ENCODE measurements around the gene MANEA.
"Not testable (repeated sequence)": the region's sequence is repeated elsewhere in the genome, so short reads cannot be mapped to it uniquely, and the experiment has no call there.

MANEA gene, protein sequence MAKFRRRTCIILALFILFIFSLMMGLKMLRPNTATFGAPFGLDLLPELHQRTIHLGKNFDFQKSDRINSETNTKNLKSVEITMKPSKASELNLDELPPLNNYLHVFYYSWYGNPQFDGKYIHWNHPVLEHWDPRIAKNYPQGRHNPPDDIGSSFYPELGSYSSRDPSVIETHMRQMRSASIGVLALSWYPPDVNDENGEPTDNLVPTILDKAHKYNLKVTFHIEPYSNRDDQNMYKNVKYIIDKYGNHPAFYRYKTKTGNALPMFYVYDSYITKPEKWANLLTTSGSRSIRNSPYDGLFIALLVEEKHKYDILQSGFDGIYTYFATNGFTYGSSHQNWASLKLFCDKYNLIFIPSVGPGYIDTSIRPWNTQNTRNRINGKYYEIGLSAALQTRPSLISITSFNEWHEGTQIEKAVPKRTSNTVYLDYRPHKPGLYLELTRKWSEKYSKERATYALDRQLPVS

DNA sequence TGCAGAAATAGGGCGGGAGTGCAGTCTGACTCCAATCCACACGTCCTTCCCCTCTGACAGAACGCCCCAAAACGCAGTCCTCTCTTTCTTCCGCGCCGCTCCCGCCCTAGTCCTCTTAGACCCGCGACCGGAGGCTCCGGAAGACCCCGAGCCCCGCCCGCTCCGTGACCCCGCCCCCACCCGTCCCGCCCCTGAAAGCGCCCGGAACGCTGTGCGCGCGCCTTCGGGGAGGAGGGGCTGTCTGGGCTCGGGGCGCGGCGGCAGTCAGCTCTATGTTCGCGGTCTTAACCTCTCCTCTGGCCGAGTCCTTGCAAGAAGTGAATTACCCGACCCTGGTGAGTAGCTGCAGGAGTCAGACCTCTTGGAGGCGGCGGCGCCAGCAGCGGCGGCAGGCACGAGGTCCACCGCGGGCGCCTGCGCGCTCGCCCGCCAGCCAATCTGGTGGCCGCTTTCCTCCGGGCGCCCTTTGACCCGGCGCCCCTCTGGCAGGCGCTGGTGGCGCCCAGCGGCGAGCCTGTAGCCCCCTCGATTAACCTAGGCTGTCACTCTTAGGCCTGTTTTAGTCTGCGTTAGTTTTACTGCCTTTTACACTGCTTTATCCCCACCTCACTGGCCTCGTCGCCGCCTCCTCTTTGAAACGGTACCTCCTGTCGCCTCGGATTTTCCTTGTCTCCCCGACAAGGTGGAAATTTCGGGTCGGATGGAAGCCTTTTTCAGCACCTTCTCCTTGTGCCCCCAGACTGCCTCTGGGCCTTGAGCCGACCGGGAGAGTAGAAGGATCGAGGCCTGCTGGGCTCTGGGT lies at the start of gene MANEA:
MANEA (plus strand) TSS at position 232 of the 802 bp plus-strand sequence. CDS start 8,905 bp downstream, outside the sequence.
- DNase-seq: peak; percentile 80

DNA sequence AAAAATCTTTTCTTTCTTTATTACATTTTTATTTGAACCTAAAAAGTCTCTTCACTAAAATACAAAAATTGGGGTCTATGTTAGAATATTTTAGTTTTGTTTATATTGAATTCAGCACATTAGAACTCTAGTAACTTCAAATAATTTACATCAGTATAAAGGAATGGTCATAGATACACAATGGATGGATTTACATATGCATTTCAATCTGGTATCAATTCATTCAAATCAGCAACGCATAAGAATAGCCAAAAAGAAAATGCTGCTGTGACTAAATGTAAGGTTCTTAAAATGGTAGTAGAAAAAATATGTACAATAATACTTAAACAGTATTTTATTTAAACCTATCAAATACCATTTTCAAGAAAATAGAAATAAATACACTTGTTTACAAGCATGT lies 47.6 kb upstream of the MANEA start:
- no peak for DNase-seq

DNA sequence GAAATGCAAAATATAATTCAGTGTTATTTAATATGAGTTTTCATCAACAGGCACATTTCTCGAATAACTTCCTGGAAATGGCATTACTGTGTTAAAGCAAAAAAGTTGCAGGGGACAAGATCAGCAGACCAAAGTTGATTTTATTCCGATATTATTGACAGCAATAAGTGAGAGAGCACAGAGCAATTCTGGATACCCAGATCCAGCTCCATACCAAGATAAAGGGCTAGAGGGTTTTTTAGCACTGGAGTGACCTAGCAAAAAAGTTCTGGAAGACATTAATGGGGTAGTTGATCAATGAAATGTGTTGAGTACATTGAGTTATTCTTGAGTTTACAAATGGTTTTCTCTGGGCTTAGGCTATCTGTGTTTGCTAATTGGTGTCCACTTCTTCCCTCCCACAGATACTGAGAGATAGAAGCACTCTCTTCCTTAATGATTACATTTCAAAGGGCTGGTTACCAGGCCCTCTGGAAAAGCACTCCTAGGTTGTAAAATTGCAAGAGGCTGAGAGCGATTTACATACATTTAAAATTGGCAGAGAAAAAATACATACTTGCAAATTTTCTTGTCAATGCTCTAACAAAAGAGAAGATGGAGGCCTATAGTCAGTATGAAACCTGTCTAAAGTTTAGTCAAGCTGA lies 47.0 kb upstream of the MANEA start:
- no peak for DNase-seq

DNA sequence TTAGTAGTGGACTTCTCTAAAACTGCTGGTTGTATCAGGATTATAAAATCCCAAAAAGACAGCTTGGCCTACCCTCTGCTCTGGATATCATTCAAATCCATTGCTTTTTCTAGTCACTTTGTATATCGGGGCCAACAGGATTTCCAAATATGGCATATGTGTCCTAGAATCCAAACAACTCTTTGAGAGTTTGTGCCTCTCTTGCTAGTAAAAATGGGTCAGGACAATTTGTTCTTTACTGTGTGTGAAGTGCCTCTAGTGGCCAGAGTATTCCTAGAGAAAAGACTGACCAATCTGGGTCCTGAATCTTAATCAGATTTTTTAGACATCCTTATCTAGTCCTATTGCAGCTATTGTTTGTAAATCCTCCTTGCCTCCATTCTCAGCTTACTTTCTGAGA lies 33.5 kb upstream of the MANEA start:
- no peak for DNase-seq

DNA sequence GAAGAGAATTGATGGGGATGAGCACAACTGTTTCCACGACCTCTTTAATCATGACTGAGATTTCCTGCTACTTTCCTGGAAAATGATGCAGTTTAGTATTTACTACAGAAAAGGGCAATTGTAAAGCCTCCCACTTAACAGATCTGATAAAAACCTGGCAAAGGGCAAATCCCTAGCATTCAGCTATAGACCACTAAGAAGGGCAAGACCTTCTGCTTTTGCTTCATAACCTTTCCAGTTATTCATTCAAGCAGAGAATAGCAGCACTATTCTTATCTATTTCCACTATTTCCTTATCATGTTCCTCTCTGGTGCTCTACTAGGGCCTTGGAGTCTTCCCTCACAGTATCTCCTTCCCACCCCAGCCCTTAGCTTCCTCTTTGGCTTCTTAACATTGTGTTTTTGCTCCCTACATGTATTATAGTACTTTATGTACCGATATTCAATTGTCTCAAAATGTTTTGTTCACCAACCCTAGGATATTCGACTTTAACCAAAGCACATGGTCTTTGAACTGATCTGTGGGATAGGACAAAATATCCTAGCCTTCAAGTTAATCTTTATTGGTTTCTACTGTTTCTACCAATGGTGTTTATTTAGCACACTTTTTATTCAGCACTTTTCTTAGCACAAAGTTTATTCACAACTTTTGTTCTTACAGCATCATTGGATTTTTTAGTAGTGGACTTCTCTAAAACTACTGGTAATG lies 32.7 kb upstream of the MANEA start:
- DNase-seq: no peak

DNA sequence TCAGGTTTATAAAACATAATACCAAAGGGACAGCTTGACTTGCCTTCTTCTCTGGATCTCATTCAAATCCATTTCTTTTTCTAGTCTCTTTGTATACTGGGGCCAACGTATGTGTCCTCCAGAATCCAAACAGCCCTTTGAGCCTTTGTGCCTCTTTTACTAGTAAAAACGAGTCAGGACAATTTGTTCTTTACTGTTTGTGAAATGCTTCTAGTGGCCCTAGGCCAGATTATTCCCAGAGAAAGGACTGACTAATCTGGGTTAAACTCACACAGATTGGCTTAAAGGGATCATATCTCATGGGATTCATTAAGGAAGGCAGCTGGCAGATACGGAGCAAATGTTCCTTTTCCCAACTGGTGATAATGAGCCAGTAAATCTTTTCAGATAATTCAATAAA lies 32.1 kb upstream of the MANEA start:
- DNase-seq: no peak

DNA sequence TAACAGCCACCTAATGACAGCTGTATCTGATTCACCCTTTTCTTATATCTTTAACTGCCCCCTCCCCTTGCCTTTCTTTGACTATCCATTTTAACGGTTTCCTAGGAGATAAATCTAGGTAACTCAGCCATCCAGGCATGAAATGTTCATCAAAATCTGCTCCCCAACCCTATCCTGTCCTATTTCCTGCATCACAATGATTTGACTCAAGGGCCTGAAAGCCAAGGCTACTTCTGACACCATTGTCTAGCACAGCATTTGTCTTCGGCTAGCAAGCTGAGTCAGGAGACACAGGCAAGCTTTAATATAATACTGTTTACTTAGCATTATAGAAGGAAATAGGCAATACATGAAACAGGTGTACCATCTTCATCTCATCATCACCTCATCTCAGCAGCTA lies 31.6 kb upstream of the MANEA start:
- DNase-seq: no peak

DNA sequence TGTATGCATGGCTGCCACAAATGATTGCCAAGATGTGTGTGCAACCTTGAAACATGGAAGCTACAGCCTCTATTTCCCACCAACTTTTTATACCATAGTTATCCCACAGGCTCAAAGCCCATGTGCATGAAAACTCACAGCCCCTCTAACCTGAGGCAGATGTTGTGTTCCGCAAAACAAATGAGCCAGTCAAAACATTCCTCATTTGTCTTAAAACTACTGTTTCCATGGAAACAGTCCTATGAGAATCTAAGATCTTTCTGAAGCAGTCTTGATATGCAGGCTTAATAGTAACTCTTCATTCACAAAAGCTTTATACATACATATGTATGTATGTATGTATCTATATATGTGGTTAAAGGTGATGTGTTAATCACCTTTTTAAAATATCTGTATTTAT lies 31.2 kb upstream of the MANEA start:
- DNase-seq: no peak

DNA sequence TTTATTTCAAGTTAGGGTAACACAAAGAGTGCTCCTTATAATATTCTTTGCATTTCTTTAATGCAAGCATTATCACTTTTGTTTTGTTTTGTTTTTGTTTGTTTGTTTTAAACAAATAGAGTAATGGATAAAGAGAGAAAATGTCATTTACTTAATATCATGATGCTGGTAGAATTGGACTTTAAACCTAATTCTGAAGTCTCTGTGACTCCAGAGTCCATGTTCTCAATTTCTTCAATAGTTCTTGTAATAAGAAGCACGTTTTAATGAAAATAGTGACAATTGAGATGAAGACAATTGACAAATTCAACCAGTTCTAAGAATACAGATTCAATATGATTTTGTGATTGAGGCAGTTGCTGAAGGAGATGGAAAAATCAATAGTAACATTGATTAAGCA lies 30.3 kb upstream of the MANEA start:
- no peak for DNase-seq

DNA sequence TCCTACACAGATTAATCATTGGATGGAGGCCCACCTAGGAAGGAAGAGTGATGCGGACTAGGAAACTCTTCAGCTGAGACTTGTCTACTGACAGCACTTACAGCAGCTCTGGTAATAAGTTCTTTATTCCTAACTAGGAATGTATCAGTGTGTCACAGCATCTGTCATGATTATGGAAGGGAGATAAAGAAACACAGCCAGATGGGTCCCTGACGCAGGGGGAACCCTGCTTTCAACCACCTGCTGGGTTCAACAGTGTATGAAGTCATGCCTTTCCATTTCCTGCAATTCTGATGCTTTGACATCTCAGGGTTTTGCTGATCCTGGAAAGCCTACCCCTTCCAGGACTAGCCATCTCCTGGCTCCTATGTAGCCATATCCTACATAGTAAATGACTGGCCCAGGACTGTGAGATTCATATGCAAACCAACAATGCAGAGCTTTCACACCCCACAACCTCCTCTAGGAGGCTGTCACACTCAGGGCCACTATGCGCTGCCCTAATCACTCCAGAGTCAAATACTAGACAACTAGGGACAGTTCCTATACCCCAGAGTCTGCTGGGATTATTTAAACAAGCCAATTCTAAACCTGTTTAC lies 29.0 kb upstream of the MANEA start:
- DNase-seq: no peak

DNA sequence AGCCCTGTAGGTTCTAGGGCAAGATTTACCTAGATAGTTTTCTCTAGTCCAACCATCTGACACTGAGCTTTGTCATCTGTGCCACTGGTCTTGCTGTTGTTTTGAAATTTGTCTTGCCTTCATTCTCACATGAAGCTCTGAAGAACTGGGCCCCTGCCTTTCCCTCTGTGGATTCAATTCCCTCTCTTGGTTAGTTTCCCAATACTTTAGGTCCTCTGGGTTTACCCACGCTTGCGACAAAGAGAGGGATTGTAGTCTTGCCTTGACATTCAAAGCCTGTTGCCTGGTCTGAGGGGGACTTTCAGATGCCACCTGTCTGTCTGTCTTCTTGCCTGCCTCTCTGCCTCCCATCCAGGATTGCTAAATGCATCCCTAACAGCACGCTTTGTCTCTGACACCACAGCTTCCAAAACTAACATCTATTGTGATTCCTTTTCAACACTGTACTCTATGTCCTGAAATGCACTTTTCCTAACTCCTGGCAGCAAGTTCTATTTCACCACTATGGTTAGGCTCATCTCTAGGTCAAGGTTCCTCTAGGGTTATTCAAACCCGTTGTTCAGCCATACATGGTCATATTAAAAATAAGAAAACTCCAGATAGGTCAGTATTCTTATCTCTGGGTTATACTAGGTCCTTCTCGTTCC lies 25.5 kb upstream of the MANEA start:
- DNase-seq: no peak

DNA sequence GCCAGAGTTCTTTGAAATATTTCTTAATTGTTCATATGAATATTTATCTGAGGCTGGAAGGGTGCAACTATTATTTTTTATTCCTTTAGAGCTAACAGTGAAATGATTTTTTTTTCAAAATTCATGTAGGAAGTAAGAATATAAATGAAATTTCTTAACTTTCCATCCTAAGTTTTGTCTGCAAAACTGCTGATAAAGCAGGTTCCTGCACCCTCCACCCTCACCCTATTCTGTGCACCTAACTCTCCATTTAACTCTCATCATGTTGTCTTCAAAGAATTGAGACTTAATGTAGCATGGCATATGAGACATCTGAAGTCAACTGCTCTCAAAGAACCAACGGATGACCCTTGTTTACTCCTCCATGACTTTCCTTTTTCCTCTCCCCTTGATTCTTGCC lies 23.5 kb upstream of the MANEA start:
- DNase-seq: no peak

DNA sequence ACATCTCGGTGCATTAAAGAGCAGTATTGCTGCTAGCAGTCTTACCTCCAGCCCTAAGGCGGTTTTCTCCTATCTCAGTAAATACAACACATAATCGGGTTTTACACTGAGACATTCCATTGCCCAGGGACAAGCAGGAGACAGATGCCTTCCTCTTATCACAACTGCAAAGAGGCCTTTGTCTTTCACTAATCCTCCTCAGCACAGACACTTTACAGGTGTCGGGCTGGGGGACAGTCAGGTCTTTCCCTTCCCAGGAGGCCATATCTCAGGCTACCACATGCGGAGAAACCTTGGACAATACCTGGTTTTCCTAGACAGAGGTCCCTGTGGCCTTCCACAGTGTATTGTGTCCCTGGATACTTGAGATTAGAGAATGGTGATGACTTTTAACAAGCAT lies 16.4 kb upstream of the MANEA start:
- not testable (repeated sequence) for DNase-seq

DNA sequence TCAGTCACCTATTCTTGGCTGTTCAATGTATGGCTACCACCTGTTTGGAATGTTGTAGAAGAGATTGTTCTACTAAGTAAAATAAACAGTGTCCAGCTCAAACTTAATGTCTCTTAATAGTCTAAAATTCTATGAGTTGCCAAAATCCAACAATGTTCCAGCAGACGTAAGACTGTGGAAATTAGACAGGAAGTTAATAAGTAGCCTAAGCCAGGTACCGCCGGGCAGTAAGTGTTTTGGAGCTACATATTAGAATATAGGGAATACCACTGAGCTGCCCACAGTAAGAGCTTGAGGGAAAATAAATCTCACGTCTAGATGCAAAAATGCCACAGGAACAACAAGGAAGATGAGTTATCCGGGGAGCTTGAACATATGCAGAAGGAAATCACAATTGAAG lies 7.8 kb upstream of the MANEA start:
- DNase-seq: no peak

DNA sequence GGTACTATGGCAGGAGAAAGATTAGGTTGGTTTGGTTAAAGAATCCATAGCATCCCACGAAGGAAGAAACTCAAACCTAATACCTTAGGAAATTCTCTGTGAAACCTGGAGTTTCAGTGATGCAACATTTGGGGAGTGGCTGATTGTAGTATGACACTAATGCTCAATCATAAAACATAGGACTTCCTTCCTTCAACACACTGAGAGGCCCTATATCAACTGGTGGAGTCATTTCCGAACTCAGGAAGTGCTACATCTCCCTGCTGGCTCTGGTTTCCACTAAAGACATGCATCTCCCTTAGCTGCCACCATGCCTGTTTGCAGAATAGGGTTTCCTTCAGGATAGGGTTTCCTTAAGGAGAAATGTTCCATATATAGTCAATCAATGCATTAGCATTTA lies 5.2 kb upstream of the MANEA start:
- DNase-seq: no peak

DNA sequence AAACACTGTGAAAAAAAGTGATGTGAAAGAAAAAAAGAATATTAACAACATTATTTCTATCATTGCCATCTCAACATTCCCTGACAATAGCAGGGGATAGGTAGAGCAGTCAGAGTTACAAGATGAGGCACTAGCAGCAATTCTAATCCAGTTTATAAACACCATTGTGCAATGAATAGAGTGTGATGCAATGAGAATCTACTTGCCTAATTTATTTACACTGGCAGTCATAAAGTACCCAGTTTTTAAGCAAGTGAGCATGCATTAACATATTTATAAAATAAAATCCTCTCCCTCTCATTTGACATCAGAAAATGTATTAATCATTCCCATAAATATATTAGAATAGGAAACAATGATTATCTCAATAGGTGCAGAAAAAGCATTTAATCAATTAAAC lies 2.5 kb upstream of the MANEA start:
- no peak for DNase-seq

DNA sequence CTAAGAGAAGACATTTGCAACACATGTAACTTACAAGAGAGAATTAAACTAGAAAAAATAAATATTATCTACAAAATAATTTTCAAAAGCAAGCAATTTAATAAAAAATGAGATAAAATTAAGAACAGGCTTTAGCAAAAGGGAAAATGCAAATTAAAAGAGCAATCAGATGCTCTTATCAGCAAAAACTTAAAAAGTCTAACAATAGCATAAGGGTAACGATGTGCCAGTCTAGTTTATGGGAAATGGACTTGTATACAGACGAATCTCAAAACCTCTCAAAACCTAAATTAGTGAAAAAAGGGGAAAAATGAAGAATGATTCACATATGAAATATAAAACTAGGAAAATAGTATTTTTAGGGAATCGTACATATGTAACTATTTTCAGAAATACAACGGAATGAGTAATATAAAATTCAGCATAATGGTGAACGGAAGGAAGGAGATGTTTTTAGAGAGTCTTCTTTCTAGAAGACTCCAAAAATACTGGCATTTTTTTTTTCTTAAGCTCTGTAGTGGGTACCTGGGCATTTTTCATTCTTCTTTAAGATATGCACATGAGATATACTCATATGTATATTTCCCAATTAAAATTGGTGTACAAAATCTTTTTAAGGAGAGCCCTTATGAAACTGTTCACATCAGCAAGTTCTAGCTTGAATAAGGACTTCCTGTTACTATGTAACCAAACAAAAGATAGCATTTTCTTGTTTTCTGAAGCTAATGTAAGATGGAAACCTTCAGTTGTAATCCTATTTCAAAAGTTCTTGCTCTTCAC lies 927 bp upstream of the MANEA start:
- peak; percentile 13 for DNase-seq

DNA sequence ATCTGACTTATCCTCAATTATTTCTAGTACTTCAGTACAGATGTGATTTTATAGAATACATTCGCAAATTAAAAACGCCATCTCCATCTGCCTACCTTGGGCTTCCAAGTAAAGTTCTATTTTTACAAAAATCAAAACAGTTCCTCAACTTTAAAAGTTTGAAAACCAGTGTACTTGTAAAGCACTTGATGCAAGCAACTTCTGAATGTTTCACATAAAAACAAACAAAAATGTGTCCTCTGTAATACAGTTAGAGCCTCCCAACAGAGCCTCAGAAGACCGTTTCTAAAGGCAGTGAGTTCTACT lies 384 bp upstream of the MANEA start:
- DNase-seq: no peak

DNA sequence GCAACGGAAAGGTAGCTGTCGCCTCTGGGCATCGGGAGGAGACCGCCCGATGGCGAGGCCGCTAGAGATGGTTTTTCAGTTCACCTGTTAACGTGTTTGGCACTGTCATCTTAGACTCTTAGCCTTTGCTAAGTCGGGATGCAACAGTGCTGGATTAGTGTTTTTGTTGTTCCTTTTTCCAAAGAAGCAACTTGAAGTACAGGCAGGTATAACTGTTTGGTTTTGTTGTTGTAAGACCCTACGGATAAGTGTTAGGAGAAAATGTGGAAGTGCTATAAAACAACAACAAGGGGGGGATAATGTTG lies 723 bp downstream of the MANEA start:
- peak; percentile 36 for DNase-seq

DNA sequence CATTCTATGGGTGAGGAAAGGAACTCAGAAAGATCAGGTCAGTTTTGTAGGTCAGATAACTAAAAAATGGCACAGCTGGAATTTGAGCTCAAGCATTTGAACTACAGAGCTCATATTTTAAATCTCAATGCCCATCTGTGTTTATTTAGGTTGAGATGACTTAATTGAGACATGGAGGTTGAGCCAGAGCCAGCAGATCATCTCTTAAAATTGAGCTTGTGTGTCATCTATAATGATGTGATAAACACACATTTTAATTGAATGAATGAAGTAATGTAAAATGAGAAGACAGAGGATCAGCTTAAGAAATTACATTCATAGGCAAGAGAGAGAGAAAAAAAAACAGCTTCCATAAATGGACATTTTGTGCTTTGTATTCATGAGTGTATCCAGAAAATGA lies 3.7 kb downstream of the MANEA start:
- no peak for DNase-seq

DNA sequence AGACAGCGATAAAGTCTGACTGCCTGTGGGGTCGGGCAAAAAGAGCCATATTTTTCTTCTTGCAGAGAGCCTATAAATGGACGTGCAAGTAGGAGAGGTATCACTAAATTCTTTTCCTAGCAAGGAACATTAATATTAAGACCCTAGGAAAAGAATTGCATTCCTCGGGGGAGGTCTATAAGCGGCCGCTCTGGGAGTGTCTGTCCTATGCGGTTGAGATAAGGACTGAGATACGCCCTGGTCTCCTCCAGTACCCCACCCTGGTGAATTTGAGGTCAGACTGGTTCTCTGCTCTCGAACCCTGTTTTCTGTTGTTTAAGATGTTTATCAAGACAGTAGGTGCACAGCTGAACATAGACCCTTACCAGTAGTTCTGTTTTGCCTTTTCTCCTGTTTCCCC lies 6.9 kb downstream of the MANEA start:
- DNase-seq: not testable (repeated sequence)

DNA sequence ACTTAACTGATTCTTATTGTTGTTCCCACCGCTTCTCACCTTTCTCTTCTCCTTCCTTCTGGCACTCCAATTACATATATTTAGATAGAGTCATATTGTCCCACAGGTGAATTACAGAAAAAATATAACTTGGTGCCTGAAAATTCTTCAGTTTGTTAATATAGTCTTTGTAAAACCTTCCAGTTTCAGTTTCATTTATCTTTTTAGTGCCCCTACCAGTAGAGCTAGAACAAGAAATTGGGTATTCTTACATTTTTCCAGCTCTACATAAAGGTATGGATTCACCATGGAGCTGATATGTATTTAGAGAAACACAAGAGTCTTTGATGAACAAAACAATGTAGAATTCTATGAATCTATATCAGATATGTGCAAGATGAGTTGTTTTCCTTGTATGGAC lies 10.7 kb downstream of the MANEA start:
- no peak for DNase-seq

Data from RPMI8226 (cell line).